ENCODE data around the gene PDE4D. TPM values are rescaled to one million over a fixed set of nuclear protein-coding genes. Genes with fewer than 3 reads are reported as not detected.
"Not testable (repeated sequence)": the region's sequence is repeated elsewhere in the genome, so short reads cannot be mapped to it uniquely, and the experiment has no call there.

PDE4D gene
- total RNA-seq, 1 experiment from 2014 or later: 2.4 TPM

GRCh38 chr5:59303289-59303716 lies 590.2 kb downstream of the PDE4D start:
- peak; percentile 58; the same call in 1 of the 2 replicates for ATAC-seq
- H3K9me3 ChIP-seq (ENCODE audit: control insufficient read depth, insufficient read depth, low read depth, low read length); BruUV-seq (replicated peaks); H3K36me3 ChIP-seq (ENCODE audit: control insufficient read depth, insufficient read depth, low read length); intact Hi-C loops (cut with micrococcal nuclease; ENCODE audit: unreplicated experiment); in situ Hi-C loops (cut with HindIII; ENCODE audit: low pct_unique_long_range_greater_than_20kb, low sequenced_read_pairs); DNase-seq (ENCODE audit: low read depth, low spot score); H3K4me3 ChIP-seq (ENCODE audit: low read depth in 2 of 2, low read length in 2 of 2); H3K4me1 ChIP-seq (ENCODE audit: control insufficient read depth, insufficient read depth, low read length); H3K27ac ChIP-seq (ENCODE audit: low read length); H3K27me3 ChIP-seq (ENCODE audit: control insufficient read depth, insufficient read depth, low read length); CTCF ChIA-PET; POLR2A ChIA-PET: not testable (repeated sequence)
- TF ChIP-seq TCF7L2 (IDR thresholded peaks at IDR 0.05; ENCODE audit: low read depth, low read length): peak; percentile 82

DNA sequence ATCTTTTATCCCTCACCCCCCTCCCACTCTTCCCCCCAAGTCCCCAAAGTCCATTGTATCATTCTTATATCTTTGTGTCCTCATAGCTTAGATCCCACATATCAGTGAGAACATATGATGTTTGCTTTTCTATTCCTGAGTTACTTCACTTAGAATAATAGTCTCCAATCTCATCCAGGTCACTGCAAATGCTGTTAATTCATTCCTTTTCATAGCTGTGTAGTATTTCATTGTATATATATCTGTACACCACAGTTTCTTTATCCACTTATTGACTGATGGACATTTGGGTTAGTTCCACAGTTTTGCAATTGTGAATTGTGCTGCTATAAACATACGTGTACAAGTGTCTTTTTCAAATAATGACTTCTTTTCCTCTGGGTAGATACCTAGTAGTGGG lies 591.0 kb downstream of the PDE4D start:
- ATAC-seq; intact Hi-C loops (cut with micrococcal nuclease; ENCODE audit: unreplicated experiment); POLR2A ChIA-PET; H3K4me3 ChIP-seq (ENCODE audit: low read depth in 2 of 2, low read length in 2 of 2); H3K4me1 ChIP-seq (ENCODE audit: control insufficient read depth, insufficient read depth, low read length); CTCF ChIA-PET; H3K27ac ChIP-seq (ENCODE audit: low read length); DNase-seq (ENCODE audit: low read depth, low spot score); in situ Hi-C loops (cut with HindIII; ENCODE audit: low pct_unique_long_range_greater_than_20kb, low sequenced_read_pairs); BruUV-seq (replicated peaks); H3K27me3 ChIP-seq (ENCODE audit: control insufficient read depth, insufficient read depth, low read length); H3K36me3 ChIP-seq (ENCODE audit: control insufficient read depth, insufficient read depth, low read length); H3K9me3 ChIP-seq (ENCODE audit: control insufficient read depth, insufficient read depth, low read depth, low read length): not testable (repeated sequence)

DNA sequence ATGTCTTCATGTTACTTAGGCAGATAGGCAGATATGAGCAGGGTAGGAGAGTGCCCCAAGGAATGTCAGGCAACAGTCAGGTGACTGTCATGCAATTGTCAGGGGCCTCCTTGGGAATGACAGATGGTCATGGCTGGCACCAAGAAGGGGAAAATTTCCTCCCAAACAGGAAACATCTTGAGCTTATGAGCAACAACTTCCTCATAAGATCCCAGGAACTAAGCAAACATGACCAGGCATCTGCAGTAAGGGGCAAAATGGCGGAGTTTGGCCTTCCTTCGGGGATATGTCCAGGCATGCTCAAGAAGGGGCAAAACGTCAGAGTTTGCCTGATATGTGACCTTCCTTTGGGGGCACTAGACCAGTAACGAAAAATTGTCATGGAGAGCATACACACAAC lies 591.8 kb downstream of the PDE4D start:
- Histone ChIP-seq H3K4me1 (ENCODE audit: control insufficient read depth, insufficient read depth, low read length) (no peaks in the 10 kb centered on the region; the same call in 1 of the 2 replicates), H3K27ac (ENCODE audit: low read length) (no peak overlapping the region), H3K4me3 (ENCODE audit: low read depth in 2 of 2, low read length in 2 of 2) (no peak overlapping the region), H3K27me3 (ENCODE audit: control insufficient read depth, insufficient read depth, low read length) (no peaks in the 10 kb centered on the region), H3K36me3 (ENCODE audit: control insufficient read depth, insufficient read depth, low read length) (no peaks in the 10 kb centered on the region; the same call in 1 of the 2 replicates), H3K9me3 (ENCODE audit: control insufficient read depth, insufficient read depth, low read depth, low read length) (no peaks in the 10 kb centered on the region)
- ATAC-seq (no peak), DNase-seq (ENCODE audit: low read depth, low spot score) (no peak)
- POLR2A ChIA-PET: no interaction called here
- intact Hi-C loops (cut with micrococcal nuclease; ENCODE audit: unreplicated experiment) (no loop called here), in situ Hi-C loops (cut with HindIII; ENCODE audit: low pct_unique_long_range_greater_than_20kb, low sequenced_read_pairs) (no loop called here)
- no peak for TF ChIP-seq POLR2AphosphoS5 (IDR thresholded peaks at IDR 0.05; ENCODE audit: low read depth, low read length)
- no peak for TF ChIP-seq REST (IDR thresholded peaks at IDR 0.05; ENCODE audit: insufficient read depth in 1 of 2, low read depth in 2 of 2, low read length in 1 of 2)
- no peak for TF ChIP-seq CTCF (IDR thresholded peaks at IDR 0.05)
- no peak for TF ChIP-seq SIN3A (IDR thresholded peaks at IDR 0.05; ENCODE audit: borderline replicate concordance, insufficient read depth, low read depth, low read length)
- no peak for TF ChIP-seq TCF7L2 (IDR thresholded peaks at IDR 0.05; ENCODE audit: low read depth, low read length)
- BruUV-seq (replicated peaks): no TSS peak
- CTCF ChIA-PET: no interaction called here
